Testis (tissue), 3 donors: ENCODE results near the gene ZXDC. TPM values are rescaled to one million over a fixed set of nuclear protein-coding genes. Genes with fewer than 3 reads are reported as not detected.

Experiments used
- DNase-seq: peaks from one replicate; pipeline ENCODE4 v3.0.0-alpha.2; 2019
- H3K27ac ChIP-seq, 2 donors: fragments of 200-600 bp; sonication (generic); one replicate each; pipeline ENCODE4 v1.5.1; 2019
- H3K27me3 ChIP-seq: fragments of 200-600 bp; sonication (generic); one replicate; pipeline ENCODE4 v1.5.1; 2019
- H3K36me3 ChIP-seq: fragments of 200-600 bp; sonication (generic); one replicate; pipeline ENCODE4 v1.5.1; 2017; ENCODE audit warnings: low read depth; ENCODE audit errors: missing control alignments
- H3K4me1 ChIP-seq: fragments of 200-600 bp; sonication (generic); one replicate; pipeline ENCODE4 v1.5.1; 2019
- H3K4me3 ChIP-seq, 2 donors: fragments of 200-600 bp; sonication (generic); one replicate each; pipeline ENCODE4 v1.5.1; 2017 to 2019
- H3K9me3 ChIP-seq: fragments of 200-600 bp; sonication (generic); one replicate; pipeline ENCODE4 v1.5.1; 2017
- CTCF ChIP-seq, 3 experiments: fragments of 450-650 bp in 2 of 3; fragments of 200-600 bp in 1 of 3; sonication (generic) in 1 of 3; IDR thresholded peaks; one replicate each; pipeline ENCODE4 v1.5.1; 2016 to 2019; ENCODE audit warnings: antibody characterized with exemption in 3 of 3, mild to moderate bottlenecking in 2 of 3, moderate library complexity in 1 of 3
- POLR2A ChIP-seq: fragments of 450-650 bp; IDR thresholded peaks from one replicate; pipeline ENCODE4 v1.6.1; 2017; ENCODE audit warnings: antibody characterized with exemption, mild to moderate bottlenecking, moderate library complexity
- WGBS, 2 donors: methylation state at CpG; one replicate each; pipeline ENCODE4 v1.1.5; 2018; 5-methylcytosine and 5-hydroxymethylcytosine counted together
- intact Hi-C: fragments of 100-400 bp; cut with DNase I; formaldehyde crosslinking; loops from one replicate; pipeline ENCODE4 v1.15.1; 2023; ENCODE audit warnings: low total_unique reads
- polyA plus RNA-seq: library from polyadenylated mRNA; stranded (reverse); fragments of 350-450 nt; fragmentation: Illumina TruSeq; extraction: RNeasy Lipid Tissue Mini Kit (QIAGEN cat#74804); gene quantifications from one replicate; pipeline ENCODE4 v1.2.3, GENCODE V29; 2014; ENCODE audit warnings: low read depth, low replicate concordance; ENCODE audit not compliant: insufficient read depth
- total RNA-seq, 2 donors: library from RNA; depleted of rRNA; stranded (reverse); fragments of >200 nt; gene quantifications; one replicate each; pipeline ENCODE4 v1.2.3, GENCODE V29; 2016

The ZXDC gene
- total and polyA plus RNA-seq, 3 donors from 2014 or later, result 25.6 to 80.3 (median 78.9) TPM

DNA sequence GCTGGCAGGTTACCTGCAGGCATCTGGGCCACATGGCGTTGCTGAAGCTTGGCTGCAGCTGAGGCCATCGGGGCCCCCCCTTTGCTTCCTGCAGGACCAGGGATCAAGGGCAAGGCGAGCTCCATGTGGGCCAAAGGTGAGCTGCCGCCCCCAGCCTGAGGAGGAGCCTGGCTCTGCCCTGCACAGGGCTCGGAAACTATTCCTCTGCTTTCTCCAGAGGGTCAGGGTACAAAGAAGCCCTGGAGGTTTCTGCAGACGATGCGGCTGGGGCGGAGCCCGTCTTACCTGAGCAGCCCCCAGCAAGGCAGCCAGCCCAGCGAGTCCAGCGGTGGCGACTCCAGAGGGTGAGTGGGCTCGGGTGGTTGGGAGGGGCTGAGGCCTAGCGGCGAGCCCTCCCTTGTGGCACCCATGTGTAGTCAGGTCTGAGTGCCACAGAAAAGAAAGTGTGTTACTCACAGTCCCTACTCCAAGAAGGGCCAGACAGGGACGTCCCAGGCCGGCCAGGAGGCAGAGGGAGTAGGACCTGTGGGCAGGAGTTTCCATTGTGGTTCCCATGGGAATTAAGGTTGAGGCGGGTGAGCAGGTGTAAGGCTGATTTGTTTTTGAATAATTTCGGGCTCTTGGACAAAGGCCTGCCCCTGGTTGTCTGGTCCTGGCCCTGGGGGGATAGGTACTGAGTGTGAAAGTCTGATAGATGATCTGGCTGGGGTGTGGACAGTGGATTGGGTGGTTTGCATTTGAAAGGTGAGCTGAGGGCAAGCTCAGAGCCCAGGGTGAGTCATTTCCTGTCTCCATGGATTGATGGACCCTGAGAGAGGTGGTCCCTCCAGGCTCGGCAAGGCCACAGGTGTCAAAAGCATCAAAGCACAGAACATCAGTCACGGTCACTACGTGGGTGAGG lies 55.6 kb downstream of the ZXDC start:
- Histone ChIP-seq H3K9me3 (no peaks in the 10 kb centered on the region), H3K36me3 (no peaks in the 10 kb centered on the region), H3K4me3 (no peak overlapping the region), H3K4me1 (no peaks in the 10 kb centered on the region), H3K27me3 (no peaks in the 10 kb centered on the region), H3K27ac (no peak overlapping the region)
- TF ChIP-seq POLR2A, result no peak
- no peak for TF ChIP-seq CTCF (IDR thresholded peaks at IDR 0.05)
- no peak for DNase-seq
- intact Hi-C loops, result no loop called here
- 86 to 88% methylated on average over 17 to 22 of the region's 22 CpGs for WGBS, 2 donors

DNA sequence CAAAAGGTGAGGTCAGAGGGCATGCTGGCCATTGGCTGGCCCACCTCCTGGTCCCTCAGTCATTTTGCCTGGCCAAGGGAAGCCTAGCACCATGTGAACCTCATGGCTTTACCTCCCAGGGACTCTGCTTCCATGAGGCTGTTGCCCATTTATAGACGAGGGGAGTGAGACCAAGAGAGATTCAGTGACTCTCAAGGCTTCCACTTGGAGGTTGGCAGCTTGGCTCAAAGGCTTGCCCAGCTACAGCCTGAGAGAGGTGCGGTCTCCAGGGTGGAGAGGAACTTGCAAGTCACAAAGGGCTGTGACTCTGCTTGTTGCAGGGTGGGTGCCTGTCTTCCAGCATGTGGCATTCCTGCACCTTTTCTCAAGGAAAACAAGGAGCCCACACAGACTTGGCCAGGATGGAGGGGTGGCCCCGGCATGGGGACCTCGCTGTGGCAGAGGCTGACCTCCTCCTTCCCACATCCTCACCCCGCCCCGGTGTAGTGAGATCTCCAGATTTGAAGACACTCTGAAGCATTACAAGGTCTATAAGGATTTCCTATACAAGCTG lies 56.5 kb downstream of the ZXDC start:
- no peak overlapping the region for H3K4me3 ChIP-seq
- no peaks in the 10 kb centered on the region for H3K9me3 ChIP-seq
- TF ChIP-seq CTCF (IDR thresholded peaks at IDR 0.05), result no peak
- TF ChIP-seq POLR2A, result no peak
- intact Hi-C loops, result no loop called here
- no peaks in the 10 kb centered on the region for H3K36me3 ChIP-seq
- H3K4me1 ChIP-seq, result no peaks in the 10 kb centered on the region
- no peak overlapping the region for H3K27ac ChIP-seq
- no peaks in the 10 kb centered on the region for H3K27me3 ChIP-seq
- WGBS, 2 donors, result 83% methylated on average over 2 to 6 of the region's 6 CpGs
- DNase-seq, result no peak

DNA sequence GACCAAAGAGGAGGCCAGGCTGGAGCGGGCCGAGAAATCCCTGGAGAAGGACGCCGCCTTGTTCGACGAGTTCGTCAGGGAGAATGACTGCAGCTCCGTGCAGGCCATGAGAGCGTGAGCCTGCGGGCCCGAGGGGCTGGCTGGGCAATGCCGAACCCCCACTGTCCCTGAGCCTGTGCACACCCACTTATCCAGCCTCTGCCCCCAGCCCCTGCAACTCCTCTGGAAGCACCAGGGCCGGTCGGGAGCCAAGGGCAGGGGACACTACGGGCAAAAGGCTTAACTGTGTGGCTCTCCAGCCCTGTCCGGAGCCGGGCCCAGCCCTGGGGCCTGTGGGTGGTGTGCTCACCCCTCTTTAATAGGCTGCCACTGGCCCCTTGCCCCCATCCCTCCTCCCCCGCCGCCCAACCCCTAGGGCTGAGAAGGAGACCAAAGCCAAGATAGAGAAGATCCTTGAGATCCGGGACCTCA lies 57.0 kb downstream of the ZXDC start:
- no peak overlapping the region for H3K4me3 ChIP-seq
- no peak overlapping the region for H3K27ac ChIP-seq
- 78 to 91% methylated on average over 4 to 20 of the region's 20 CpGs for WGBS, 2 donors
- no peak for TF ChIP-seq POLR2A
- TF ChIP-seq CTCF (IDR thresholded peaks at IDR 0.05), result no peak
- H3K9me3 ChIP-seq, result no peaks in the 10 kb centered on the region
- DNase-seq, result no peak
- no peaks in the 10 kb centered on the region for H3K4me1 ChIP-seq
- H3K36me3 ChIP-seq, result no peaks in the 10 kb centered on the region
- H3K27me3 ChIP-seq, result no peaks in the 10 kb centered on the region
- intact Hi-C loops, result no loop called here

GRCh38 chr3:126417981-126418530 lies 57.6 kb downstream of the ZXDC start:
- no peaks in the 10 kb centered on the region for H3K9me3 ChIP-seq
- H3K36me3 ChIP-seq, result no peaks in the 10 kb centered on the region
- intact Hi-C loops, result no loop called here
- no peak overlapping the region for H3K4me3 ChIP-seq
- no peaks in the 10 kb centered on the region for H3K4me1 ChIP-seq
- no peak for DNase-seq
- TF ChIP-seq CTCF (IDR thresholded peaks at IDR 0.05) (no peak), POLR2A (no peak)
- no peaks in the 10 kb centered on the region for H3K27me3 ChIP-seq
- 89 to 91% methylated on average over 10 to 11 of the region's 11 CpGs for WGBS, 2 donors
- H3K27ac ChIP-seq, result no peak overlapping the region
